HG03442 (cell line): ENCODE data around the gene KRTAP5-6.

ENCODE experiments used
- ATAC-seq: cut with Tn5 transposase; IDR thresholded peaks from one replicate; pipeline ENCODE4 v1.9.1; 2021; ENCODE audit warnings: mild to moderate bottlenecking, moderate library complexity; ENCODE audit not compliant: unreplicated experiment

The KRTAP5-6 gene

GRCh38 chr11:1732418-1733008 is 35.5 kb downstream of the KRTAP5-6 start:
- no peak for ATAC-seq

- no peak for ATAC-seq
Measured at GRCh38 chr11:1733009-1733715, 36.2 kb downstream of the KRTAP5-6 start.

- no peak for ATAC-seq
Measured at GRCh38 chr11:1733716-1734640, 37.0 kb downstream of the KRTAP5-6 start.

DNA sequence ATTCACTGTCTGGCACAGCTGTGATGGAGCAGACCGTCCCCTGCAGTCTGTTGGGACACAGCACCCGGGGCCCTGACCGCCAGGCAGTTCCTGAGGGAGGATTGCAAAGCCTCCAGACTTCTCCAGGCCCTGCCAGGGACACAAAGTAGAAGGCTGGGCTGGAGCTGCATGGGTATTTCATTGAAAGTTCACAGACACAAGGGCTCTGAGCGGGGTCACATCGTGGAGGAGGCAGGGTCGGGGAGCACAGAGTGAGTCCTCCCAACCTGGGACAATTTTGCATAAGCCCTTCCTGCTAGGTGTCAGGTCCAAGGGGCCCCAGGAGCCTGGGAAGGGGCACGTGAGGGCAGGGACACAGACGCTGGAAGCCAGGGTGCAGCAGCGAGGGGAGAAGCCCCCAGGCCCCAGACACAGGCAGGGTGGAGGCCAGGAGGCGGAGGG is 37.7 kb downstream of the KRTAP5-6 start:
- no peak for ATAC-seq

GRCh38 chr11:1735271-1735670 is 38.3 kb downstream of the KRTAP5-6 start:
- no peak for ATAC-seq

GRCh38 chr11:1736447-1736992 is 39.5 kb downstream of the KRTAP5-6 start:
- ATAC-seq: no peak

GRCh38 chr11:1737080-1737757 is 40.2 kb downstream of the KRTAP5-6 start:
- ATAC-seq: no peak

- no peak for ATAC-seq
Measured at GRCh38 chr11:1738380-1738779, 41.4 kb downstream of the KRTAP5-6 start.

- ATAC-seq: no peak
Measured at GRCh38 chr11:1739576-1739975, 42.6 kb downstream of the KRTAP5-6 start.

DNA sequence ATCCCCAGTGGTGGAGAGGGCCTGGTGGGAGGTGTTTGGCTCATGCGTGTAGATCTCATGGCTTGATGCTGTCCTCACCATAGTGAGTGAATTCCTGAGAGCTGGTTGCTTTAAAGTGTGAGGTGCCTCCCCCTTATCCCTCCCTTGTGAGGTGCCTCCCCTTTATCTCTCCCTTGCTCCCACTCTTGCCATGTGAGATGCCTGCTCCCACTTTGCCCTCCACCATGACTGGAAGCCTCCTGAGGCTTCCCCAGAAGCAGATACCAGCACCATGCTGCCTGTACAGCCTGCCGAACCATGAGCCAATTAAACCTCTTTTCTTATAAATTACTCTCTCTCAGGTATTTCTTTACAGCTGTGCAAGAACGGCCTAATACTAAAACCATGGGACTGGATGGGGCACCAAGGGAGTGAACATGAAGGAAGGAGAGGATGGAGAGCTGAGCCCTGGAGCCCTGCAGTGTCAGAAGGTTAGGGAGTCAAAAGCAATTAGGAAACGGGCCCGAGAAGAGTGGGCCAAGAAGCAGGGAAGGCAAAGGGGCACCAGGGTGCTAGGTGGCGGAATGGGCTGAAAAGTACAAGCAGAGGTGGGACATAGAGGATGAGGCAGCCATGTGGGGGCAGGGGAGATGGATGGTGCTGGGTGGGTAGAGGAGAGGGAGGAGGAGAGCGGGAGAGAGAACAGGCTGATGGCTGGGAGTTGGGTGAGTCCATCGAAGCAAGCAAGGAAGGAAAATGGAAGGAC is 44.0 kb downstream of the KRTAP5-6 start:
- no peak for ATAC-seq

- ATAC-seq: no peak
Measured at GRCh38 chr11:1741741-1742140, 44.7 kb downstream of the KRTAP5-6 start.

- no peak for ATAC-seq
Measured at GRCh38 chr11:1742371-1742770, 45.4 kb downstream of the KRTAP5-6 start.

GRCh38 chr11:1742869-1743584 is 46.0 kb downstream of the KRTAP5-6 start:
- ATAC-seq: no peak

DNA sequence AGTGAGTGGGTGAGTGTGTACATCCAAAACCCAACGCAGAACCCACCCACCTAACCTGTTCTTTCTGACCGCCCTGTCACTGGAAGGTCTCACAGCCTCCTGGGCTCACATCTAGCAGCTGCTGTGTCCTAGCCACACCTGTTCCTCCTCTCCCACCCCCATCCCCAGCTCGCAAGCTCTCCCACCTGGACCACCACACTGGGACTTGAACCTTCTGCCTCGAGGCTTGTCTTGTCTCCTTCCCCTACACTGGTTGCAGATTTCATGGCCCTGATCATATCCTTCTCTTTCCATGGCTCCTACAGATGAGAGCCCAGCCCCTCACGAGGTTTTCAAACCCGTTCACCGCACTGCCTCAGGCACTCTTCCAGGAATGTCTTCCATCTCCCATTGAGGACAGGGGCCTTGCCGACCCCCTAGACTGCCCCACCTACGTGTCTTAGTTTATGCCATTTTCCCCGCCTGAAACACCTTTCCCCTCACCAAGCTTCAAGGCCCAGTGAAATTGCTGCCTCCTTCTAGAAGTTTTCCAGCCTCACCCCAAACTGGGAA is 46.7 kb downstream of the KRTAP5-6 start:
- no peak for ATAC-seq

GRCh38 chr11:1744137-1744886 is 47.3 kb downstream of the KRTAP5-6 start:
- no peak for ATAC-seq

GRCh38 chr11:1744891-1745700 is 48.1 kb downstream of the KRTAP5-6 start:
- ATAC-seq: no peak

DNA sequence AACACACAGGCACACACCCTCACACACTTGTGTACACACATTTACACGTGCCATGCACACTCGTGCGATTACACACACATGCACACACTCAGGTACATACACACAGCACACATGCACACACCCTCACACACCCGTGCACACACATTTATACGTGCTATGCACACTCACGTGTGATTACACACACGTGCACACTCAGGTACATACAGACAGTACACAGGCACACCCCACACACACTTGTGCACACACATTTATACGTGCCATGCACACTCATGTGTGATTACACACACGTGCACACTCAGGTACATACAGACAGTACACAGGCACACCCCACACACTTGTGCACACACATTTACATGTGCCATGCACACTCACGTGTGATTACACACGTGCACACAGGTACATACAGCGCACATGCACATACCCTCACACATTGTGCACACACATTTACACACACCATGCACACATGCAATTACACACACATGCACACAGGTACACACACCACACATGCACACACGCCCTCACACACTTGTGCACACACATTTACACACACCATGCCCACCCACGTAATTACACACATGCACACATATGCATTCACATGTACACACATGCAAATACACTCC is 48.8 kb downstream of the KRTAP5-6 start:
- ATAC-seq: no peak
